ENCODE results near the gene PATZ1.
"Not testable (repeated sequence)": the region's sequence is repeated elsewhere in the genome, so short reads cannot be mapped to it uniquely, and the experiment has no call there.

PATZ1 gene

GRCh38 chr22:31333641-31334040 lies 12.5 kb downstream of the PATZ1 start:
- Mint-ChIP-seq H3K9me3 (no peaks in the 10 kb centered on the region), H3K4me3 (no peak overlapping the region), H3K27ac (peak overlapping the region; percentile 38 to 94), H3K4me1 (peaks cover 83% of the 10 kb centered on the region), H3K27me3 (no peaks in the 10 kb centered on the region)
- no peak for DNase-seq
- no peak for ATAC-seq

GRCh38 chr22:31332886-31333285 lies 13.3 kb downstream of the PATZ1 start:
- no peak for DNase-seq
- Mint-ChIP-seq H3K4me1 (peaks cover 83% of the 10 kb centered on the region), H3K4me3 (no peak overlapping the region), H3K9me3 (no peaks in the 10 kb centered on the region), H3K27ac (peak overlapping the region in 1 of 2 donors; percentile 94), H3K27me3 (no peaks in the 10 kb centered on the region)
- no peak for ATAC-seq

GRCh38 chr22:31332010-31332409 lies 14.1 kb downstream of the PATZ1 start:
- ATAC-seq (no peak), DNase-seq (no peak)
- Mint-ChIP-seq H3K27ac (no peak overlapping the region), H3K27me3 (no peaks in the 10 kb centered on the region), H3K9me3 (no peaks in the 10 kb centered on the region), H3K4me3 (no peak overlapping the region), H3K4me1 (peaks cover 75% of the 10 kb centered on the region)

GRCh38 chr22:31329453-31330215 lies 16.5 kb downstream of the PATZ1 start:
- DNase-seq (no peak), ATAC-seq (peak; percentile 94)
- Mint-ChIP-seq H3K4me1 (peaks cover 56% of the 10 kb centered on the region), H3K4me3 (no peak overlapping the region), H3K27ac (peak overlapping the region; percentile 16 to 74), H3K9me3 (no peaks in the 10 kb centered on the region), H3K27me3 (no peaks in the 10 kb centered on the region)

- no peaks in the 10 kb centered on the region for H3K9me3 Mint-ChIP-seq
- peak overlapping the region in 1 of 2 donors; percentile 78 for H3K27ac Mint-ChIP-seq
- no peaks in the 10 kb centered on the region for H3K27me3 Mint-ChIP-seq
- H3K4me3 Mint-ChIP-seq: no peak overlapping the region
- no peak for ATAC-seq
- peaks cover 55% of the 10 kb centered on the region for H3K4me1 Mint-ChIP-seq
- no peak for DNase-seq
Measured at GRCh38 chr22:31329029-31329428, 17.1 kb downstream of the PATZ1 start.

- Mint-ChIP-seq H3K27ac (no peak overlapping the region), H3K9me3 (no peaks in the 10 kb centered on the region), H3K4me1 (peaks cover 55% of the 10 kb centered on the region), H3K4me3 (no peak overlapping the region), H3K27me3 (no peaks in the 10 kb centered on the region)
- ATAC-seq: no peak
- no peak for DNase-seq
Measured at GRCh38 chr22:31328544-31328960, 17.6 kb downstream of the PATZ1 start.

GRCh38 chr22:31327806-31328543 lies 18.2 kb downstream of the PATZ1 start:
- no peaks in the 10 kb centered on the region for H3K9me3 Mint-ChIP-seq
- no peak for DNase-seq
- no peak for ATAC-seq
- peak overlapping the region in 1 of 2 donors; percentile 35 for H3K4me3 Mint-ChIP-seq
- H3K27ac Mint-ChIP-seq: peak overlapping the region in 1 of 2 donors; percentile 80
- H3K4me1 Mint-ChIP-seq: peaks cover 55% of the 10 kb centered on the region
- H3K27me3 Mint-ChIP-seq: no peaks in the 10 kb centered on the region

- Mint-ChIP-seq H3K27me3 (no peaks in the 10 kb centered on the region), H3K4me3 (no peak overlapping the region), H3K27ac (no peak overlapping the region), H3K4me1 (peaks cover 52% of the 10 kb centered on the region), H3K9me3 (no peaks in the 10 kb centered on the region)
- no peak for ATAC-seq
- no peak for DNase-seq
Measured at GRCh38 chr22:31326877-31327276, 19.3 kb downstream of the PATZ1 start.

- peak; percentile 77 for ATAC-seq
Measured at GRCh38 chr22:31323578-31324550, 22.3 kb downstream of the PATZ1 start.

GRCh38 chr22:31321421-31321820 lies 24.7 kb downstream of the PATZ1 start:
- H3K27ac Mint-ChIP-seq: peak overlapping the region in 1 of 2 donors; percentile 32
- no peak for ATAC-seq
- no peaks in the 10 kb centered on the region for H3K9me3 Mint-ChIP-seq
- no peak overlapping the region for H3K4me3 Mint-ChIP-seq
- DNase-seq: no peak
- H3K27me3 Mint-ChIP-seq: no peaks in the 10 kb centered on the region
- peaks cover 19% of the 10 kb centered on the region for H3K4me1 Mint-ChIP-seq

More at GRCh38 chr22:31323578-31324550, 22.3 kb downstream of the PATZ1 start:
- Mint-ChIP-seq H3K9me3 (no peaks in the 10 kb centered on the region), H3K27me3 (no peaks in the 10 kb centered on the region), H3K4me1 (peaks cover 28% of the 10 kb centered on the region), H3K27ac (peak overlapping the region; percentile 7 to 83), H3K4me3 (no peak overlapping the region)
- DNase-seq: no peak

- DNase-seq, ATAC-seq, H3K27ac Mint-ChIP-seq, H3K27me3 Mint-ChIP-seq, H3K4me3 Mint-ChIP-seq: not testable (repeated sequence)
- Mint-ChIP-seq H3K9me3 (peaks cover 0 to 12% of the 10 kb centered on the region in 2 donors), H3K4me1 (peaks cover 21% of the 10 kb centered on the region)
Measured at GRCh38 chr22:31314220-31314619, 31.9 kb downstream of the PATZ1 start.

GRCh38 chr22:31313366-31314147 lies 32.6 kb downstream of the PATZ1 start:
- peak; percentile 47 to 58 for DNase-seq
- no peaks in the 10 kb centered on the region for H3K27me3 Mint-ChIP-seq
- peaks cover 0 to 12% of the 10 kb centered on the region in 2 donors for H3K9me3 Mint-ChIP-seq
- H3K4me1 Mint-ChIP-seq: peaks cover 28% of the 10 kb centered on the region
- no peak overlapping the region for H3K27ac Mint-ChIP-seq
- peak; percentile 62 for ATAC-seq
- H3K4me3 Mint-ChIP-seq: no peak overlapping the region

- no peak for DNase-seq
- peak overlapping the region in 1 of 2 donors; percentile 45 for H3K4me3 Mint-ChIP-seq
- ATAC-seq: no peak
- no peaks in the 10 kb centered on the region for H3K9me3 Mint-ChIP-seq
- H3K4me1 Mint-ChIP-seq: peaks cover 57% of the 10 kb centered on the region
- peak overlapping the region in 1 of 2 donors; percentile 22 for H3K27ac Mint-ChIP-seq
- H3K27me3 Mint-ChIP-seq: no peaks in the 10 kb centered on the region
Measured at GRCh38 chr22:31308181-31308580, 38.0 kb downstream of the PATZ1 start.

- no peak overlapping the region for H3K4me3 Mint-ChIP-seq
- peaks cover 65% of the 10 kb centered on the region for H3K4me1 Mint-ChIP-seq
- DNase-seq: no peak
- no peak overlapping the region for H3K27ac Mint-ChIP-seq
- no peaks in the 10 kb centered on the region for H3K9me3 Mint-ChIP-seq
- H3K27me3 Mint-ChIP-seq: no peaks in the 10 kb centered on the region
- ATAC-seq: no peak
Measured at GRCh38 chr22:31305194-31305593, 41.0 kb downstream of the PATZ1 start.
